Measurements from ENCODE around the gene RPL5. TPM values are rescaled to one million over a fixed set of nuclear protein-coding genes. Genes with fewer than 3 reads are reported as not detected.

The RPL5 gene
- total and polyA plus RNA-seq, 9 of the 15 experiments (the other 6 are each of a cell fraction or from before 2014, with no cell fraction given): 1,467 to 4,252 (median 2,454) TPM

GRCh38 chr1:92822879-92823278, 9.0 kb upstream of the RPL5 start:
- CTCF ChIA-PET (ENCODE audit: low intra/inter-chr PET ratio): no interaction called here

More at GRCh38 chr1:92822879-92823278, 9.0 kb upstream of the RPL5 start:
- Histone ChIP-seq H3K9me1 (ENCODE audit: control insufficient read depth, insufficient read depth, low read length) (no peaks in the 10 kb centered on the region), H3K36me3 (ENCODE audit: control insufficient read depth, insufficient read depth, low read length) (no peaks in the 10 kb centered on the region), H3K27ac (ENCODE audit: extremely low read depth, low read depth, low read length) (no peak overlapping the region), H3K4me2 (ENCODE audit: insufficient read depth, low read length) (no peak overlapping the region), H3K79me2 (ENCODE audit: control insufficient read depth, insufficient read depth, low read length) (no peaks in the 10 kb centered on the region), H3K4me1 (replicated peaks in 1 of 2; ENCODE audit: control insufficient read depth in 2 of 2, insufficient read depth in 2 of 2, low read length in 2 of 2) (no peaks in the 10 kb centered on the region), H3K27me3 (ENCODE audit: control insufficient read depth in 2 of 2, insufficient read depth in 2 of 2, low read length in 2 of 2) (no peaks in the 10 kb centered on the region), H2AFZ (ENCODE audit: low read depth, low read length) (peak overlapping the region; percentile 14; the same call in 1 of the 2 replicates), H3K9ac (ENCODE audit: insufficient read depth in 1 of 2, low read depth in 2 of 2, low read length in 2 of 2) (no peak overlapping the region), H3K4me3 (no peak overlapping the region), H4K20me1 (replicated peaks; ENCODE audit: control insufficient read depth, insufficient read depth, low read length) (no peaks in the 10 kb centered on the region), H3K9me3 (replicated peaks; ENCODE audit: control insufficient read depth, insufficient read depth, low read depth, low read length) (no peaks in the 10 kb centered on the region)
- no TSS peak for BruUV-seq (replicated peaks)
- peak in 1 of 4 experiments; percentile 30 for DNase-seq (ENCODE audit: extremely low read depth in 1 of 4, low spot score in 3 of 4)
- POLR2A ChIA-PET: interaction anchor here (3.4 kb wide), 1 partner anchor 9 kb away, joined by 12 read pairs; the partner anchor contains the start of gene RPL5
- intact Hi-C loops (cut with micrococcal nuclease): no loop called here
- WGBS (ENCODE audit: insufficient coverage, low coverage, missing lambda C conversion rate): 52% methylated on average over 3 of the region's 3 CpGs
- FAIRE-seq: peak; percentile 6
- ATAC-seq: peak; percentile 68
- TF ChIP-seq ATF3 (IDR thresholded peaks at IDR 0.05) (peak; percentile 21; the same call in 1 of the 2 replicates), ATF3 (CRISPR knock-in tag; conservative IDR thresholded peaks at IDR 0.05) (no peak), PKNOX1 (IDR thresholded peaks at IDR 0.05) (peak; percentile 47), TFAP4 (CRISPR knock-in tag; IDR thresholded peaks at IDR 0.05; ENCODE audit: borderline replicate concordance) (peak; percentile 49; the same call in 1 of the 2 replicates), ILF3 (IDR thresholded peaks at IDR 0.05; ENCODE audit: borderline replicate concordance) (no peak), JUND (IDR thresholded peaks at IDR 0.05; ENCODE audit: borderline replicate concordance, low read depth, low read length) (0 out of 2 replicates have a peak, but pooled peaks have one; percentile 4), JUND (tag; IDR thresholded peaks at IDR 0.05; ENCODE audit: borderline replicate concordance, low read depth, low read length) (no peak), TEAD4 (IDR thresholded peaks at IDR 0.05; ENCODE audit: low read length) (no peak; the same call in 1 of the 2 replicates), TEAD4 (CRISPR knock-in tag; IDR thresholded peaks at IDR 0.05; ENCODE audit: borderline replicate concordance) (peak; percentile 28; the same call in 1 of the 2 replicates), TEAD1 (CRISPR knock-in tag; IDR thresholded peaks at IDR 0.05) (peak in 1 of 2 experiments; percentile 85; a peak in 2 of 4 replicates), HEY1 (CRISPR knock-in tag; IDR thresholded peaks at IDR 0.05; ENCODE audit: borderline replicate concordance) (no peak)
- in situ Hi-C loops (cut with MboI): no loop called here

All from K562 (cell line).